ENCODE measurements around the gene ARX.

GRCh38 chrX:24956828-24957227 is 58.9 kb downstream of the ARX start:
- TF ChIP-seq REST (IDR thresholded peaks at IDR 0.05; ENCODE audit: borderline replicate concordance) (no peak), SMC3 (conservative IDR thresholded peaks at IDR 0.05; ENCODE audit: poor library complexity) (no peak), TAF1 (IDR thresholded peaks at IDR 0.05; ENCODE audit: low read depth) (no peak), EZH2 (IDR thresholded peaks at IDR 0.05; ENCODE audit: borderline replicate concordance, insufficient read depth, low read length, poor library complexity, severe bottlenecking) (no peak), MXI1 (conservative IDR thresholded peaks at IDR 0.05; ENCODE audit: poor library complexity, severe bottlenecking) (no peak), RAD21 (conservative IDR thresholded peaks at IDR 0.05) (no peak), EP300 (conservative IDR thresholded peaks at IDR 0.05; ENCODE audit: poor library complexity, severe bottlenecking) (no peak), POLR2AphosphoS5 (IDR thresholded peaks at IDR 0.05) (no peak)
- TF ChIP-seq, protein P1, sequence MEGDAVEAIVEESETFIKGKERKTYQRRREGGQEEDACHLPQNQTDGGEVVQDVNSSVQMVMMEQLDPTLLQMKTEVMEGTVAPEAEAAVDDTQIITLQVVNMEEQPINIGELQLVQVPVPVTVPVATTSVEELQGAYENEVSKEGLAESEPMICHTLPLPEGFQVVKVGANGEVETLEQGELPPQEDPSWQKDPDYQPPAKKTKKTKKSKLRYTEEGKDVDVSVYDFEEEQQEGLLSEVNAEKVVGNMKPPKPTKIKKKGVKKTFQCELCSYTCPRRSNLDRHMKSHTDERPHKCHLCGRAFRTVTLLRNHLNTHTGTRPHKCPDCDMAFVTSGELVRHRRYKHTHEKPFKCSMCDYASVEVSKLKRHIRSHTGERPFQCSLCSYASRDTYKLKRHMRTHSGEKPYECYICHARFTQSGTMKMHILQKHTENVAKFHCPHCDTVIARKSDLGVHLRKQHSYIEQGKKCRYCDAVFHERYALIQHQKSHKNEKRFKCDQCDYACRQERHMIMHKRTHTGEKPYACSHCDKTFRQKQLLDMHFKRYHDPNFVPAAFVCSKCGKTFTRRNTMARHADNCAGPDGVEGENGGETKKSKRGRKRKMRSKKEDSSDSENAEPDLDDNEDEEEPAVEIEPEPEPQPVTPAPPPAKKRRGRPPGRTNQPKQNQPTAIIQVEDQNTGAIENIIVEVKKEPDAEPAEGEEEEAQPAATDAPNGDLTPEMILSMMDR (IDR thresholded peaks at IDR 0.05; ENCODE audit: poor library complexity, severe bottlenecking), result no peak

All from neural cell (in vitro differentiated cells).